Occipital lobe (tissue), 2 donors: ENCODE measurements around the gene TRAPPC3. TPM values are rescaled to one million over a fixed set of nuclear protein-coding genes. Genes with fewer than 3 reads are reported as not detected.

ENCODE experiments used
- DNase-seq: peaks from one replicate; lab custom pipeline; 2025; lab: John Stamatoyannopoulos, UW
- total RNA-seq: library from RNA; depleted of rRNA; stranded (reverse); fragments of >200 nt; gene quantifications from one replicate; pipeline ENCODE4 v1.2.3, GENCODE V29; 2014

Gene TRAPPC3
- total RNA-seq, 1 donor from 2014 or later = 40.1 TPM

DNA sequence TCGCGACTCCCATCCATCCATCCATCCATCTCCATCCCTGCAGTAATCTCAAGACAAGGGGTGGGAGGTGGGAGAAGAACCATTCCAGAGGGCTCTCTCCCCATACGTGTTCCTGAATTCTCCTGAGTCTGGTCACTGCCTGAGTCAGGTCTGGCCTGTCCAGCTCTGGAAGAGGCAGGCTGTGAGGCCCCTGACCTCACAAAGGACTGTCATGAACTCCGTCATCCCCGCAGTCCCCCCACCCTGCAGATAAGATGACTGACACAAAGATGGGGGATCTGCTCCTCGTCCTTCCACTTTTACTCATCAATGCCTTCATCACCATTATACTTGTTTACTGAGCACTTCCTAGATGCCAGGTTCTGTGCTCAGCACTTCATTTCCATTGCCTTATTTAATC is 5.0 kb upstream of the TRAPPC3 start:
- DNase-seq = no peak

DNA sequence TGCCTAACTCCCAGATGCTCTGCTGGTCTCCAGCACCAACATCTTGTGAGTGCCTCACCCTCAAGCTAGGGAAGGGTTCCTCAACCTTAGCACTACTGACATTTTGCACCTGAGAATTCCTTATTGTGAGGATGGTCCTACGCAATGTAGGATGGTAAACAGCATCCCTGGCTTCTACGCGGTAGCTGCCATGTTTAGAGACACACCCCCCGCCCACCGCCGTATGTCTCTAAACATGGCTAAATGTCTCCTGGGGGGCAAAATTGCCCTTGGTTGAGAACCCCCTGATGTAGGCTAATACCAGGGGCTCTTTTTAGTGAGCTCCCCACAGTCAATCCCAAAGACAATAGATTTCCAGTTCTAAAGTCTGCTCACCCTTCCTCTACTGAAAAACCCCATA is 4.2 kb upstream of the TRAPPC3 start:
- no peak for DNase-seq

GRCh38 chr1:36151845-36152203 is 2.5 kb upstream of the TRAPPC3 start:
- DNase-seq = no peak

DNA sequence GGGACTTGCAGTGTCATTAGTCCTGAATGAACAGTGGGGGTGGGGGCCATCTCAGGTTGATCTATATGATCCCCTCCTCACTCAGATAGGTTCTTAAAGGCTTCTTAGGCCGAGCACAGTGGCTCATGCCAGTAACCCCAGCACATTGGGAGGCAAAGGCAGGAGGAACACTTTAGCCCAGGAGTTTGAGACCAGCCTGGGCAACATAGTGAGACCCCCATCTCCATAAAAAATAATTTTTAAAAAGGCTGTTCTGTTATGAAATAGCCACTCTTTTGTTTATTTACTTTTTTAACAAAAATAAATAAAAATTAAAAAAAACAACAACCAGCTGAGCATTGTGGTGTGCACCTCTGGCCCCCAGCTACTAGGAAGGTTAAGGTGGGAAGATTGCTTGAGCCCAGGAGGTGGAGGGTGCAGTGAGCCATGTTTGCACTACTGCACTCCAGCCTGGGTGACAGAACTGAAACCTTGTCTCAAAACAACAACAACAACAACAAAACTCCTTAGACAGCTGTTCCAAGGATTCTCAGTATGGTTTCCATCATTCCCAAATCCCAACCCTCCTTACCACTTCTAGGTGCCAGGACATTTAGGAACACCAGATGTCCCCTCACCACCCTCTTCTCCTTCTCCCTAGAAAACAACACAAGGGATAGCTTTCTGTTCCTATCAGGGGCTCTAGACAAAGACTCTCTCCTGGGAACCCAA is 2.0 kb upstream of the TRAPPC3 start:
- DNase-seq = no peak

GRCh38 chr1:36150296-36151133 is 1.2 kb upstream of the TRAPPC3 start:
- peak; percentile 90 for DNase-seq

- DNase-seq = no peak
Observed at GRCh38 chr1:36149973-36150295, 648 bp upstream of the TRAPPC3 start.

- no peak for DNase-seq
Observed at GRCh38 chr1:36148821-36149236, 457 bp downstream of the TRAPPC3 start.

GRCh38 chr1:36144413-36144812 is 4.9 kb downstream of the TRAPPC3 start:
- no peak for DNase-seq

- DNase-seq = no peak
Observed at GRCh38 chr1:36143424-36143823, 5.9 kb downstream of the TRAPPC3 start.

DNA sequence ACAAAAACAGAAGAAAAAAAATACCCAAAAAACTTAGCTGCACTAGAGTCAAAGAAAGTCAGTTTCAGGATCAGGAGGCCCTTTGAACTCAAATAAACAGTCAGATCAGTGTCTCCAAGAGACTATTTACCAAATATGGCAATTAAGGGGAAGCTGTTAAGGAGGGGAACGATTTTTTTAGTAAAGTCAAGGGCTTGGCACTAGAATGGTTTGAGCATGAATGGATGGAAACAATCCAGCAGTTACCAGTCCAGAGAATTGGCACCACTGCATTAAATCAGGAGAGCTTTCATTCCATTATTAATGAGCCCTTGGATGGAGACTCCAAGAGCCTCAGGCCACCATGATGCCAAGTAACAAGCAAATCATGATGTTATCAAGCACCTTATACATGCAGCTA is 7.2 kb downstream of the TRAPPC3 start:
- DNase-seq = no peak

GRCh38 chr1:36139521-36139920 is 9.8 kb downstream of the TRAPPC3 start:
- no peak for DNase-seq

DNA sequence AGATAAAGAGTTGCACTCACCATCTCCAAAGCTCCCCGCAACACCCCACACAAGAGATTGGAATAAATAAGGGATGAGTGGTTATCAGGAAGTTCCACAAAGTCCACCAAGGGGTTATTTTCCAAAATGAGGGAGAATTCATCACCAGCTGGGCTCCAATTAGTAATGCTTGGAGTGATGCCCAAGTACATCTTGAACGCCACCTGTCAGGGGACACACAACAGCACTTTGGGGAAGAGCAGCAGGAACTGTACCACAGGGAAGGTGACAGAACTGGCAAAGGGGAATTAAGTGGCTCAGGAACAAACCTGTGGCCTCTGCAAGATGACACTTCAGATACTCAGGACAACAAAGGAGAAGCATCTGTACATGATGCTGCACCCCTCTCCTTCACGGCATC is 11.5 kb downstream of the TRAPPC3 start:
- DNase-seq = no peak

- no peak for DNase-seq
Observed at GRCh38 chr1:36137226-36137625, 12.1 kb downstream of the TRAPPC3 start.

DNA sequence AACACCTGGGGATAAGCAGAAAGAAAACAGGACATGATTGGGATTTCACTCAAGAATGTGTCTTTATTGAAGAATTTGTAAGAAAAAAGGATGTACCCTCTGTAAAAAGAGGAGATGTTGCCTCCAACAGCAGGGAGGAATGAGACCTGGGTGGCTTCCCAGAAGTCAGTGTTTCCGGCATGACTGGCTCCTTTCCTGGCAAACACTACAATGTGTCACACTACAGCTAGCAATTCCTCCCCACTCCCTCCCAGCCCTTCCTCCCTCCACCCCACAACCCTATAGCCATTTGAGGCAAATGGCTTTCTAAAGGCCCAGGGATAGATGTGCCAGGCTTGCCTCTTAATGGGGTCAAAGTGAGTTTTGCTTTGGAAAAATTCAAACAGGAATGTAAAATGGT is 12.8 kb downstream of the TRAPPC3 start:
- DNase-seq = no peak

DNA sequence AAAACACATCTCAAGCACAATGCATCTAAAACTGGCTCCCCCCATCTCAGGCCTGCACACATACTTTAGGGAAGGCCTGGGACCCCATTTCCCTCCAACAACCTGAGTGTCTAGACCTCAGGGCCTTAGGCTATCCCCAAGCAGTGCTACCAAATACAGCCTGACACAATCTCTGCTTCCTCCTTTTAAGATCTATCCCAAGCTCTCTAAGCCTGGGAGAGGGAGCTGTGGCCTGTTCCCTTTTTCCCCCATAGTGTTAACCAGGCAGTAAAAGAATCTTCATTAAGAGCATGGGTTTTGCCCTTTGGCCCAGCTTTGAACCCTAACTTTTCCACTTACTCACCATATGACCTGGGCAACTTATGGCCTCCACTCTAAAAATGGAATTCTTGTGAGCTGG is 13.5 kb downstream of the TRAPPC3 start:
- no peak for DNase-seq

- DNase-seq = no peak
Observed at GRCh38 chr1:36135330-36135667, 14.0 kb downstream of the TRAPPC3 start.

DNA sequence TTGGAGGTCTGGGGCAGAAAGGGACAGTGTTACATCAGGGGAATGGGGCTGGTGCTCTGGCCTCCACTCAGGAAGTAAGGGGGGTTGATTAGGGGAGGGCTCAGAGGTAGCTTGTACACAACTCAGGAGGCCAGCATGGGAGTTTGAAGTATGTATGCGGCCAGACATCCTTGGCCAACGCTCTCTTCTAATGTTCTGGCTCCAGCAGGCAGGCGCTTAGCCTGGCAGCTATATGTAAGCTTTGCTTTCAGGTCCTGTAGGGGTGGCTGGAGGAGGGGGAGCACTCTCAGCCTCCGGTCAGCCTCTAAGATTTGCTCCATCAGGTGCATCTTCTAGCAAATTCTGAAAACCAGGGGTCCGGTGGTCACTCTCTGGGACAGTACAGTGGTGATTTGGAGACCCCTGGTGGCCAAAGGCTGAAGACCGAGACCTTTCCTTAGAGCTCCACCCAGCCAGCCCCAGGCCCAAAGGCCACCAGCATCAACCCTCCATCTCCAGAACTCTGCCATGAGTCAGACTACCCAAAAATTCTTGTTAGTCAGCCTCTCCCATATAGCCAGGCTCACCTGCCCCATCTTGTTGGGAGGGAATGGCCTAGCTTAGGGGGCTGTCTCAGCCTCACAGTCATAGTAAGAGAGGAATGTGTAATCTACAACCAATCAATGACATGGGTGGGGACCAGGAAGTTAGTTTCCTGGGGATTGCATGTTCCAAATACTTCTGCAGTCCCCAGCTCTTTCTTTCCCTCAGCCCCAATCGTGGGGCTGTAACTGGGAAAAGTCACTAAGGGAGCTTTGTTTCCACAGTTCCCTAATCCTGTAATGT is 14.6 kb downstream of the TRAPPC3 start:
- DNase-seq = no peak

GRCh38 chr1:36134031-36134430 is 15.3 kb downstream of the TRAPPC3 start:
- no peak for DNase-seq

DNA sequence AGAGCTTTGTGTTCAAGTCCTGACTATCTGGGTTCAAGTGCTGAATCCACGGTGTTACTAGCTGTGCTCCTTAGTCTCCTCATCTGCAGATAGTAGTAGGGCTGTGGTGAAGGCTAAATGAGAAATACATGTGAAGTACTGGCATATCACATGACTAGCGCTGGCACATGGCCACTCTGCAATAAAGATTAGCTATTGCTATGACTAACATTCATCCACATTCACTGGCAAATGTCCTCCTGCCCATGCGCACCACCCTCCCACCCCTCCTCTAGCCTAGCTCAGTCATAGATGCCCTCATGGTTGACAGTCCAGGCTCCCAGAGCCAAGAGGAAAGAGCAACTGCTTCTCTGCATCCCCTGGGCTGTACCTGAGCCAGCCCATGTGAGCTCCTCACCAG is 15.8 kb downstream of the TRAPPC3 start:
- peak; percentile 12 for DNase-seq

DNA sequence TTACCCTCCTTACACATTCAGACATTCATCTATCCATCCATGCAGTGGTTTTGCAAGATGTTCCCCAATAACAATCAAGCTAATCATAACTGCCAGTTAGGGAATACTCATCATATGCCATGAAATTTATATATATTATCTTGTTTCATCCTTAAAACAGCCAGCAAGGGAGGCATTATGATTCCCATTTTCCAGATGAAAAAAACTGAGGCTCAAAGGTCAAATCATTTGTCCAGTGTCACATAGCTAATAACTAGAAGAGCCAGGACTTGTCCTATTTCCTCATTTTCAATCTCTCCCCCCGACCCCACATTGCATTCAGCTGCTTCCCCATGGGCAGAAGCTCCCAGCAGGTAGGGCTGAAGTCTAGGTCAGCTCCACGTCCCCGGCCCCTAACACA is 17.3 kb downstream of the TRAPPC3 start:
- no peak for DNase-seq

DNA sequence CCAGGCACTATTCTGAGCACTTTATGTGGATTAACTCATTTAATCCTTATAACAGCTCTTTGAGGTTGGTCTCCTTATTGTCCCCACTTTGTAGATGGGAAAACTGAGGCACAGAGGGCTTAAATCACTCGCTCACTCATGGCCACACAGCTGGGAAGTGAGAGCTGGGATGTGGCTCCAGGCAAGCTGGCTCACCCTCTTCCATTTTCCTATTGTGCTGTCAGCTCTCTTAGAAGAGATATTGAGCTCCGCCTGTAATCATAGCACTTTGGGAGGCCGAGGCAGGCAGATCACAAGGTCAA is 20.4 kb downstream of the TRAPPC3 start:
- no peak for DNase-seq

DNA sequence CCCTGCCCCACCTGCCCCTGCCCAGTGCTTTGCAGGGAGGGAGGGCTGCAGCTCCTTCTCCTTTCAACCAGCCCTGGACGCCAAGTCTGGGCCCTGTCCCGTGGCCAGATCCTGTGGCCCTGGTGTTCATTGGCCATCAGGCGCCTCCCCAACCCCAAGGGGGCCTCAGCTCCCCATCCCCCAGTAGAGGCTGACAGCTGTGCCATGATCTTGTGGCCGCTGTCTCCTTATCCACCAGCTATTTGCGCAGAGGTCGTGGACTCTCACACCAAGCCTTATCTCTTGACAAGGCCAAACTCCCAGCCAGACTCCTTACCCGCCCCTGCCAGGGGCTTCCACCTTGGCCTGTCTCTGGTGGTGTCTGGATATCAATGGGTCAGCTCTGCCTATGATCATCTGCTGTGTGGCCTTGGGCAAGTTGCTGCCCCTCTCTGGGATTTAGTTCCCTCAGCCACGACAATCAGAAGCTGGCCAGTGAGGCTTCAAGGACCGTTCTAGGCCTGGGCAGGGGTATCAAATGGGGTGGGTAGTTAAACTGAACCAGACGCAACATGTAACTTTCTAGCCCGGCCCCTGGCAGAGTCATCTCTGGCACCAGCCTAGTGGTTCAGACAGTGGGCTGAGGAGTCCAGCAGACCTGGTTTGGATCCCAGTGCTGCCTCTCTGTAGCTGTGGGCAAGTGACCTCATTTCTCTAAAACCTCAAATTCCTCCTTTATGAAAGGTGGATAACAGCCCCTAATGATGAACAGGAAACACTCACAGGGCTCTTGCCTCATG is 21.0 kb downstream of the TRAPPC3 start:
- no peak for DNase-seq
